Aorta (tissue), 5 donors: ENCODE data around the gene KLF16. TPM values are rescaled to one million over a fixed set of nuclear protein-coding genes. Genes with fewer than 3 reads are reported as not detected.
A peak's percentile ranks its signal among the peaks of the same experiment; 100 is the strongest.

Experiments
- ATAC-seq: fragments of 200-7000 bp; cut with Tn5 transposase; one replicate; pipeline ENCODE4 v1.9.1; 2022; ENCODE audit warnings: moderate library complexity; ENCODE audit not compliant: low FRiP score
- DNase-seq, 2 donors: peaks; one replicate each; pipeline ENCODE4 v3.0.0-alpha.2; 2020
- H3K27ac ChIP-seq, 2 donors: one replicate each; pipeline ENCODE4 v1.5.1; 2013; ENCODE audit warnings: low read length in 2 of 2, mild to moderate bottlenecking in 2 of 2, moderate library complexity in 2 of 2, control low read depth in 1 of 2, inconsistent platforms in 1 of 2, low read depth in 1 of 2
- H3K27me3 ChIP-seq, 2 donors: one replicate each; pipeline ENCODE4 v1.6.1; 2013; ENCODE audit warnings: control low read depth in 1 of 2, low read length in 1 of 2, mild to moderate bottlenecking in 1 of 2, moderate library complexity in 1 of 2; ENCODE audit not compliant: insufficient read depth in 2 of 2, control insufficient read depth in 1 of 2
- H3K36me3 ChIP-seq, 2 donors: one replicate each; pipeline ENCODE4 v1.6.1; 2013; ENCODE audit warnings: control low read depth in 1 of 2, low read length in 1 of 2, mild to moderate bottlenecking in 1 of 2; ENCODE audit not compliant: insufficient read depth in 2 of 2, control insufficient read depth in 1 of 2
- H3K4me1 ChIP-seq, 2 donors: one replicate each; pipeline ENCODE4 v1.6.1; 2013; ENCODE audit warnings: low read length in 2 of 2, control low read depth in 1 of 2, mild to moderate bottlenecking in 1 of 2, moderate library complexity in 1 of 2; ENCODE audit not compliant: insufficient read depth in 2 of 2, control insufficient read depth in 1 of 2
- H3K4me3 ChIP-seq, 2 donors: one replicate each; pipeline ENCODE4 v1.5.1; 2013; ENCODE audit warnings: low read length in 2 of 2, control low read depth in 1 of 2, mild to moderate bottlenecking in 1 of 2
- H3K9me3 ChIP-seq: one replicate; pipeline ENCODE4 v1.6.1; 2013; ENCODE audit warnings: mild to moderate bottlenecking, low read length; ENCODE audit not compliant: control insufficient read depth
- WGBS, 2 donors: extraction: QIAGEN DNeasy Blood & Tissue Kit; methylation state at CpG; one replicate each; pipeline ENCODE4 v1.1.7; 2013; 5-methylcytosine and 5-hydroxymethylcytosine counted together
- intact Hi-C, 2 donors: fragments of 100-400 bp; cut with DNase I; formaldehyde crosslinking; loops; one replicate each; pipeline versions ENCODE4 v1.14.2 to v1.15.0; 2022
- polyA plus RNA-seq, 2 donors: library from polyadenylated mRNA; stranded (reverse); fragments of 200-250 nt; gene quantifications; one replicate each; pipeline ENCODE4 v1.2.3, GENCODE V29; 2013
- total RNA-seq, 2 donors: library from RNA; stranded (reverse); fragmentation: NEBNext Ultra II Directional; extraction: Animal tissue kit (Norgen Biotek cat#: 25700); gene quantifications; one replicate each; pipeline ENCODE4 v1.2.1, GENCODE V29; 2021
- donor health status: healthy with polysubstance abuse.
- donor health status: Bipolar disorder and iron deficiency.
- donor health status: DM: no; HTN: no; CAD: no.
- donor health status: DM: no; HTN: no; CAD: no.
- donor health status: DM: yes; HTN: yes; CAD: no.

KLF16 gene
- total and polyA plus RNA-seq, 4 donors: 5.1 to 18.3 (median 12.0) TPM

DNA sequence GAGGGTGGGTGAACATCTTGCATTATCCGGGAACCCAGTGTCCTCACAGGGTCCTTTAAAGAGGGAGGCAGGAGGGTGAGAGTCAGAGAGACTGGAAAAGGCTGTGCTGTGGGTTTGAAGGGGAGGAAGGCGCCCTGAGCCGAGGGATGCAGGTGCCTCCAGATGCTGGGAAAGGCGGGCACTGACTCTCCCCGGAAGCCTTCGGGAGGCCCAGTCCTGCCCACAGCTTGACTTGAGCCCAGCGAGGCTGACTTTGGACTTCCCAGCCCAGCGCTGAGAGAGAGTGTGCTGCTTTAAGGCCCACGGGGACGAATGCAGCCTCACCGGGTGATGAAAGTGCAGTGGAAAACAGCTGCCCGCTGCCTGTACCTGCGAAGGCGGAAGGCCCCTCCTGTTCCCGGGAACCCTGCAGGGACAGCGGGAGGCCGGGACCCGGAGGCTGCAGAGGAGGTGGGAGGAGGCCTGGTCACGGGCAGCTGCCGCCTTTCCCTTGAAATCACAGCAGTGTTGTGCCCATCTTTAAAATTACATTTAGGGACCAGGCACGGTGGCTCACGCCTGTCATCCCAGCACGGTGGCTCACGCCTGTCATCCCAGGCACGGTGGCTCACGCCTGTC is 31.2 kb downstream of the KLF16 start:
- no peaks in the 10 kb centered on the region for H3K9me3 ChIP-seq
- no peak for ATAC-seq
- H3K4me1 ChIP-seq: no peaks in the 10 kb centered on the region

GRCh38 chr19:1830978-1831377 is 32.4 kb downstream of the KLF16 start:
- Histone ChIP-seq H3K27ac (no peak overlapping the region), H3K4me3 (no peak overlapping the region), H3K27me3 (no peaks in the 10 kb centered on the region), H3K9me3 (no peaks in the 10 kb centered on the region), H3K4me1 (no peaks in the 10 kb centered on the region), H3K36me3 (peaks cover 0 to 3% of the 10 kb centered on the region in 2 donors)
- WGBS, 2 donors: 79 to 84% methylated on average over 11 of the region's 11 CpGs
- DNase-seq (no peak), ATAC-seq (no peak)
- intact Hi-C loops: no loop called here

More for the DNA sequence above, 31.2 kb downstream of the KLF16 start:
- H3K27me3 ChIP-seq: no peaks in the 10 kb centered on the region
- peaks cover 0 to 3% of the 10 kb centered on the region in 2 donors for H3K36me3 ChIP-seq
- no peak overlapping the region for H3K4me3 ChIP-seq
- intact Hi-C loops: no loop called here
- DNase-seq: no peak
- 87 to 91% methylated on average over 26 of the region's 26 CpGs for WGBS, 2 donors
- H3K27ac ChIP-seq: no peak overlapping the region

DNA sequence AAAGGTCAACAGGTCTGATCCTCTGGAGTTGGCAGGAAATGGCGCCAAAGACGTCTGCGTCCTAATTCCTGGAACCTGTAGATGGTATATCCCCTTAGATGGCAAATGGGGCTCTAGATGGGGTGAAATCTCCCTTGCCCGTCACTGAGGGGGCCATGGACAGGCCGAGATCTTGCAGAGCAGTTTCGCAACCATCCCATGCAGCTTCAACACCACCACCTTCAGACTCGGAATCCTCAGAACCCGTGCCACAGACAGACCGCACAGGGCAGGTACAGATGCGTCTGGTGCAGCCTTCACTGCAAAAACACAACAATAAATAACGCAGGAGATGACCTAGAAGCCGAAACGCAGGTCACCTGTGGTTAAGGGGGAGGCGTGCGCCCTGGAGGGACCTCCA is 32.8 kb downstream of the KLF16 start:
- 87 to 91% methylated on average over 15 of the region's 15 CpGs for WGBS, 2 donors
- DNase-seq (no peak), ATAC-seq (no peak)
- Histone ChIP-seq H3K27ac (no peak overlapping the region), H3K9me3 (no peaks in the 10 kb centered on the region), H3K4me3 (no peak overlapping the region), H3K27me3 (no peaks in the 10 kb centered on the region), H3K4me1 (no peaks in the 10 kb centered on the region), H3K36me3 (peaks cover 0 to 3% of the 10 kb centered on the region in 2 donors)
- intact Hi-C loops: no loop called here

- DNase-seq (no peak), ATAC-seq (no peak)
- WGBS, 2 donors: 79 to 82% methylated on average over 11 of the region's 11 CpGs
- Histone ChIP-seq H3K36me3 (peaks cover 0 to 3% of the 10 kb centered on the region in 2 donors), H3K27ac (no peak overlapping the region), H3K27me3 (no peaks in the 10 kb centered on the region), H3K4me1 (no peaks in the 10 kb centered on the region), H3K9me3 (no peaks in the 10 kb centered on the region), H3K4me3 (no peak overlapping the region)
- intact Hi-C loops: loop anchor here (5.0 to 10.0 kb wide), 2 partner anchors 43 to 285 kb away; no protein-coding TSS in a partner anchor
These were observed 33.4 kb downstream of the KLF16 start for GRCh38 chr19:1829958-1830357.

DNA sequence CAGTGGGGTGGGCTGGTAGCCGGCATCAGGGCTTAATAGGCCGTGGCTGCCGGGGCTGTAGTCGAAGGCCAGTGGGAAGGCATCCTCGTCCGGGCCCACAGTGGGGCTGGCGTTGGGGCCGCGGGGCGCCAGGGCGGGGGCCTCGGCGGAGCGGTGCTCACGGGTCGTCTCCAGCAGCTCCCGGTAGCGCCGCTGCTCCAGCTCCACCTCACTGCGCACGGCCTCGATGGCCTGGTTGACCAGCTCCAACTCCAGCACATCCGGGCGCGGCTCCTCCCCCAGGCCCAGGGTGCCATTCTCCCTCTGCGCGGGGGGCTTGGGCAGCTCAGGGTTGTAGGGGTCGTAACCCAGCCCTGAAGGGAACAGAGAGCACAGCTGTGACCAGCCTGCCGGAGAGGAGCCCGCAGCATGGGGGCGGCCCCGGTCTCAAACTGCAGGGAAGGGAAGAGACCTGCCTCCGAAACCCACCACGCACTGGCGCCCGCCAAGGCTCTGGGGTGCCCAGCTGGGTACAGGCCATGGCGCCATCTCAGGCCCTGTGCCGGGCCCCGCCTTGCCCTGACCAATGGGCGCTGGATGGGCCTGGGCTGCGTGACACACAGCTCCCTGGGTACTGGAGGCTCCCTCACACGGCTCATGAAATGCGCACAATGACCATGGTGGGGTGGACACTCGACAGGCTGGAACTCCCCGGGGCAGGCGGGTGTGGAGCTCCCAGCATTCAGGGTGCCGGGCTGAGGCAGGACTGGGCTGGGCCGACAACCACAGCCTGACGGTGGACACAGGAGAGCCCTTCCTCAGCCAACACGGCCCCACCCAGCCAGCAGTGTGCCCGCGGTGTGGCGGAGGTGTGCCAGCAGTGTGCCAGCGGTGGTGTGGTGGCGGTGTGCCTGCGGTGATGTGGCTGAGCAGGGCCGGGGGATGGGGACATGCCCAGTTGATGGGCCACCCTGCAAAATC is 34.8 kb downstream of the KLF16 start:
- Histone ChIP-seq H3K27ac (no peak overlapping the region), H3K9me3 (no peaks in the 10 kb centered on the region), H3K36me3 (peaks cover 0 to 3% of the 10 kb centered on the region in 2 donors), H3K4me1 (no peaks in the 10 kb centered on the region), H3K4me3 (no peak overlapping the region), H3K27me3 (no peaks in the 10 kb centered on the region)
- intact Hi-C loops: loop anchor here (5.0 to 10.0 kb wide), 2 partner anchors 41 to 284 kb away; no protein-coding TSS in a partner anchor
- ATAC-seq (peak; percentile 5), DNase-seq (no peak)
- WGBS, 2 donors: 94% methylated on average over 57 of the region's 57 CpGs

DNA sequence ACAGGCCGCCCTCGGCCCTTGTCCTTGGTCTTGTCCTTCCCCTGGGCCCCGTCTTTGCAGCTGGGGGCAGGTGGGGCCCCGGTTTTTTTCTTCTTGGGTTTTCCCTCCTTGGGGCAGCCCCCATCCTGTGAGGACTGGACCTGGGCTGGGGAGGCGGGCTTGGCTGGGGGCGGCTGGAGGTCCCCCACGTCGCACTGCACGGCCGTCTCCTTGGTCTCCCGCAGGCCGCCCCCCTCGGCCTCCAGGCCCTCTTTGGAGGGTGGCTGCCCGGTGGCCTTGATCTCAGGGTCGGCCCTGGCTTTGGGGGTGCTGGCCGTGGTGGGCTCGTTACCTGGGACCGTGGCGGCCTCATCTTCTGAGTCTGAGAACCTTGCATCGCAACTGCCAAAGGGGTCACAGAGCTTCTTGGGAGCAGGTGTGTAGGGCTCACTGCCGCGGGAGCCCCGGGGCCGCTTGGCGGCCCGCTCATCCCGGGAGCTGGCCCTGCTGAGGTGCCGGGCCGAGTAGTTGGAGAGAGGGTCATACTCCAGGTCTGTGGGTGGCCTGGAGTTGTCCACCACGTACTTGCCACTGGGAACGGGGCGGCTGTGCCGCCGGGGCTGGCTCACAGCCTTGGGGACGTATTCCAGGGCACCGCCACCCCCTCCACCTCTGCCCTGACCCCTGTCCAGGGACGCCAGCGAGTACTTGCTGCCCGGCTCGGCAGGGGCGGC is 35.7 kb downstream of the KLF16 start:
- intact Hi-C loops: loop anchor here (5.0 to 10.0 kb wide), 2 partner anchors 40 to 283 kb away; no protein-coding TSS in a partner anchor
- no peak overlapping the region for H3K4me3 ChIP-seq
- DNase-seq: no peak
- H3K27me3 ChIP-seq: no peaks in the 10 kb centered on the region
- no peaks in the 10 kb centered on the region for H3K9me3 ChIP-seq
- WGBS, 2 donors: 86 to 88% methylated on average over 38 to 41 of the region's 41 CpGs
- ATAC-seq: no peak
- H3K36me3 ChIP-seq: peaks cover 2 to 3% of the 10 kb centered on the region in 2 donors
- H3K27ac ChIP-seq: no peak overlapping the region
- no peaks in the 10 kb centered on the region for H3K4me1 ChIP-seq

GRCh38 chr19:1826557-1827521 is 36.5 kb downstream of the KLF16 start:
- no peak overlapping the region for H3K27ac ChIP-seq
- H3K4me3 ChIP-seq: no peak overlapping the region

More at GRCh38 chr19:1826557-1827521, 36.5 kb downstream of the KLF16 start:
- ATAC-seq (no peak), DNase-seq (no peak)
- no peaks in the 10 kb centered on the region for H3K9me3 ChIP-seq
- 64 to 69% methylated on average over 54 to 63 of the region's 63 CpGs for WGBS, 2 donors
- no peaks in the 10 kb centered on the region for H3K27me3 ChIP-seq
- H3K4me1 ChIP-seq: no peaks in the 10 kb centered on the region
- intact Hi-C loops: loop anchor here (5.0 to 10.0 kb wide), 2 partner anchors 40 to 282 kb away; no protein-coding TSS in a partner anchor
- peaks cover 2 to 3% of the 10 kb centered on the region in 2 donors for H3K36me3 ChIP-seq
